ENCODE data around the gene TMEM106C. TPM values are rescaled to one million over a fixed set of nuclear protein-coding genes. Genes with fewer than 3 reads are reported as not detected.

TMEM106C gene
- total and polyA plus RNA-seq, 12 donors, result 24.6 to 119 (median 52.0) TPM

GRCh38 chr12:48017496-48017895 is 54.1 kb downstream of the TMEM106C start:
- Histone ChIP-seq H3K27ac (no peak overlapping the region), H3K36me3 (replicated peaks in 1 of 2) (no peaks in the 10 kb centered on the region), H3K27me3 (no peaks in the 10 kb centered on the region), H3K4me1 (replicated peaks in 1 of 2) (no peaks in the 10 kb centered on the region), H3K9me3 (replicated peaks in 1 of 3) (no peaks in the 10 kb centered on the region), H3K4me3 (no peak overlapping the region)
- no peak for DNase-seq
- 83 to 93% (median 84%) methylated on average over 5 of the region's 5 CpGs for WGBS, 4 donors
- TF ChIP-seq POLR2A (IDR thresholded peaks at IDR 0.05), result no peak
- no peak for TF ChIP-seq CTCF (IDR thresholded peaks at IDR 0.05)
- intact Hi-C loops (cut with DNase I), result no loop called here

- Histone ChIP-seq H3K9me3 (replicated peaks in 1 of 3) (no peaks in the 10 kb centered on the region), H3K36me3 (replicated peaks in 1 of 2) (no peaks in the 10 kb centered on the region), H3K4me1 (replicated peaks in 1 of 2) (no peaks in the 10 kb centered on the region), H3K27me3 (no peaks in the 10 kb centered on the region), H3K4me3 (no peak overlapping the region), H3K27ac (no peak overlapping the region)
- intact Hi-C loops (cut with DNase I), result no loop called here
- DNase-seq, result no peak
- WGBS, 4 donors, result 76 to 85% (median 81%) methylated on average over 4 of the region's 4 CpGs
- TF ChIP-seq POLR2A (IDR thresholded peaks at IDR 0.05) (no peak), CTCF (IDR thresholded peaks at IDR 0.05) (no peak)
Measured at GRCh38 chr12:48017921-48018617, 54.7 kb downstream of the TMEM106C start.

Other genes with a start within 250 kb of the TMEM106C start
- gene ENDOU, start 238.1 kb upstream of the TMEM106C start, total RNA-seq, result 1 to 10 TPM in 3 of 9 donors, under 1 TPM in 3, not detected in 3; 0.11 to 2.6 (median 0.66) TPM
- gene ENDOU, start 238.1 kb upstream of the TMEM106C start, polyA plus RNA-seq, result under 1 TPM; 0.11 to 0.51 (median 0.16) TPM
- 10 to 100 TPM in 3 of 9 donors, 1 to 10 TPM in 6; 2.4 to 14.6 (median 8.8) TPM for gene RAPGEF3, start 204.7 kb upstream of the TMEM106C start, total RNA-seq
- gene RAPGEF3, start 204.7 kb upstream of the TMEM106C start, polyA plus RNA-seq, result 10 to 100 TPM in 2 of 3 donors, 1 to 10 TPM in 1; 1.4 to 69.4 (median 43.8) TPM
- gene SLC48A1, start 190.4 kb upstream of the TMEM106C start, total RNA-seq, result 10 to 100 TPM in 8 of 9 donors, 1 to 10 TPM in 1; 8.5 to 91.9 (median 65.9) TPM
- gene SLC48A1, start 190.4 kb upstream of the TMEM106C start, polyA plus RNA-seq, result 10 to 100 TPM; 36.3 to 51.0 (median 44.8) TPM
- gene HDAC7, start 143.7 kb upstream of the TMEM106C start, total RNA-seq, result 100 to 1,000 TPM in 5 of 9 donors, 10 to 100 TPM in 3, 1 to 10 TPM in 1; 9.1 to 178 (median 142) TPM
- gene HDAC7, start 143.7 kb upstream of the TMEM106C start, polyA plus RNA-seq, result 100 to 1,000 TPM; 110 to 184 (median 164) TPM
- gene VDR, start 58.6 kb upstream of the TMEM106C start, total RNA-seq, result 10 to 100 TPM in 8 of 9 donors, 1 to 10 TPM in 1; 6.9 to 80.1 (median 21.0) TPM
- gene VDR, start 58.6 kb upstream of the TMEM106C start, polyA plus RNA-seq, result 10 to 100 TPM in 2 of 3 donors, 1 to 10 TPM in 1; 7.5 to 64.7 (median 15.8) TPM
- 10 to 100 TPM in 1 of 9 donors, under 1 TPM in 5, not detected in 3; 0.14 to 18.2 (median 0.28) TPM for gene COL2A1, start 40.9 kb downstream of the TMEM106C start, total RNA-seq
- gene COL2A1, start 40.9 kb downstream of the TMEM106C start, polyA plus RNA-seq, result under 1 TPM; 0.07 to 0.20 (median 0.16) TPM
- 10 to 100 TPM in 6 of 9 donors, 1 to 10 TPM in 3; 6.0 to 21.6 (median 12.9) TPM for gene SENP1, start 142.5 kb downstream of the TMEM106C start, total RNA-seq
- gene SENP1, start 142.5 kb downstream of the TMEM106C start, polyA plus RNA-seq, result 10 to 100 TPM in 1 of 3 donors, 1 to 10 TPM in 2; 3.0 to 10.2 (median 3.8) TPM
- gene PFKM, start 155.8 kb downstream of the TMEM106C start, total RNA-seq, result 100 to 1,000 TPM in 7 of 9 donors, 10 to 100 TPM in 2; 94.3 to 183 (median 119) TPM
- gene PFKM, start 155.8 kb downstream of the TMEM106C start, polyA plus RNA-seq, result 10 to 100 TPM; 44.4 to 93.7 (median 67.4) TPM
- gene ASB8, start 193.9 kb downstream of the TMEM106C start, total RNA-seq, result 10 to 100 TPM; 29.5 to 69.8 (median 50.9) TPM
- gene ASB8, start 193.9 kb downstream of the TMEM106C start, polyA plus RNA-seq, result 10 to 100 TPM; 13.9 to 68.8 (median 15.5) TPM
- gene CCDC184, start 220.0 kb downstream of the TMEM106C start, total RNA-seq, result 10 to 100 TPM in 2 of 9 donors, 1 to 10 TPM in 7; 1.4 to 12.8 (median 8.2) TPM
- gene CCDC184, start 220.0 kb downstream of the TMEM106C start, polyA plus RNA-seq, result 1 to 10 TPM; 3.6 to 6.2 (median 5.7) TPM
- not detected for gene OR10AD1, start 239.7 kb downstream of the TMEM106C start, total RNA-seq
- gene OR10AD1, start 239.7 kb downstream of the TMEM106C start, polyA plus RNA-seq, result under 1 TPM in 1 of 3 donors, not detected in 2; 0.16 TPM

Data from adrenal gland (tissue), 12 donors.